Forelimb muscle (tissue), 1 donor: ENCODE data around the gene FAXC. TPM values are rescaled to one million over a fixed set of nuclear protein-coding genes. Genes with fewer than 3 reads are reported as not detected.

Experiments
- polyA plus RNA-seq: library from polyadenylated mRNA; unstranded; fragments of 120-200 nt; gene quantifications from one replicate; pipeline ENCODE4 v1.2.1, GENCODE V29; 2013; ENCODE audit not compliant: insufficient read length

Gene FAXC
- polyA plus RNA-seq, 1 donor = 1.3 TPM

Other genes starting within 250 kb of the FAXC start
- gene COQ3, start 44.5 kb upstream of the FAXC start, polyA plus RNA-seq = 7.2 TPM
- 153 TPM for gene PNISR, start 75.6 kb upstream of the FAXC start, polyA plus RNA-seq
- 6.8 TPM for gene USP45, start 165.7 kb upstream of the FAXC start, polyA plus RNA-seq
- 44.0 TPM for gene CCNC, start 219.0 kb upstream of the FAXC start, polyA plus RNA-seq